ENCODE measurements around the gene OCEL1.

Gene OCEL1

DNA sequence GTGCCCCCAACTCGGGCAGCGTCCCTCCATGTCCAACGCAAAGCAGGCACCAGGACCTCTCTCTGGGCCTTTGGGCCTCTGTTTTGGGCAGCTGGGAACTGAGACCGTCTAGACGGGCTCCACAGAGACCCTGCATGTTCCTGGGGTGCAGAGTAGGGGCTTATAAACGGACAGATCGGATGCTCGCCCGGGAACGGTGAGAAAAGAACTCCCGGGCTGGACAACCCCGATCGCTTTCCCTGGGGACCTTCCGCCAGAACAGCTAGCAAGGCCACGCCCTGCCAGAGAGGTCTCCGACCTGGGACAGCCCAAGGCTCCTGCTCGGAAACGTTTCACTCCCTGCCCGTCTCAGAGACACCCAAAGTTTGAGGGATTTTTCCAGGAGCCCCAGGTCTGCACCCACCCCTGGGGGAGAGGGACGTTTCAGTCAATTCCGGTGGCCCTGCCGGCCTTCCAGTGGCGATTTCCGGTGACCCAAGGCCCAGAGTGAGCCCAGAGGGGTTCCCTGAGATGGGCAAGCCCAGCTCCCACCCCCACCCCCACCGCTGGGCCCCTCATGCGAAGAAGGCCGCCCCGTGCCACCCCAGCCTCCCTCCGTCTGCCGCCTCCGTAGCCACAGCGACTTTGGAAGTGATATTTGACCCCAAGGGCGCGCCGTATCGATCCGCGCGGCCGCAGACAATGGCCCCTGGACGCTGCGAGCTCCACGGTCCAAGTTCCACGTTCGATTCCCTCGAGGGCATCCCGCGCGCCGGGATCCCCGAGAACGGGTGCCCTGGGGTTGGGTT is 18.0 kb downstream of the OCEL1 start:
- in situ Hi-C loops (cut with MboI; ENCODE audit: low pct_unique_long_range_greater_than_20kb, low sequenced_read_pairs, unreplicated experiment) = no loop called here
- TF ChIP-seq, protein P1, sequence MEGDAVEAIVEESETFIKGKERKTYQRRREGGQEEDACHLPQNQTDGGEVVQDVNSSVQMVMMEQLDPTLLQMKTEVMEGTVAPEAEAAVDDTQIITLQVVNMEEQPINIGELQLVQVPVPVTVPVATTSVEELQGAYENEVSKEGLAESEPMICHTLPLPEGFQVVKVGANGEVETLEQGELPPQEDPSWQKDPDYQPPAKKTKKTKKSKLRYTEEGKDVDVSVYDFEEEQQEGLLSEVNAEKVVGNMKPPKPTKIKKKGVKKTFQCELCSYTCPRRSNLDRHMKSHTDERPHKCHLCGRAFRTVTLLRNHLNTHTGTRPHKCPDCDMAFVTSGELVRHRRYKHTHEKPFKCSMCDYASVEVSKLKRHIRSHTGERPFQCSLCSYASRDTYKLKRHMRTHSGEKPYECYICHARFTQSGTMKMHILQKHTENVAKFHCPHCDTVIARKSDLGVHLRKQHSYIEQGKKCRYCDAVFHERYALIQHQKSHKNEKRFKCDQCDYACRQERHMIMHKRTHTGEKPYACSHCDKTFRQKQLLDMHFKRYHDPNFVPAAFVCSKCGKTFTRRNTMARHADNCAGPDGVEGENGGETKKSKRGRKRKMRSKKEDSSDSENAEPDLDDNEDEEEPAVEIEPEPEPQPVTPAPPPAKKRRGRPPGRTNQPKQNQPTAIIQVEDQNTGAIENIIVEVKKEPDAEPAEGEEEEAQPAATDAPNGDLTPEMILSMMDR (IDR thresholded peaks at IDR 0.05; ENCODE audit: extremely low read depth, insufficient read depth, missing control alignments) = no peak
- no peak for DNase-seq (ENCODE audit: low spot score)

DNA sequence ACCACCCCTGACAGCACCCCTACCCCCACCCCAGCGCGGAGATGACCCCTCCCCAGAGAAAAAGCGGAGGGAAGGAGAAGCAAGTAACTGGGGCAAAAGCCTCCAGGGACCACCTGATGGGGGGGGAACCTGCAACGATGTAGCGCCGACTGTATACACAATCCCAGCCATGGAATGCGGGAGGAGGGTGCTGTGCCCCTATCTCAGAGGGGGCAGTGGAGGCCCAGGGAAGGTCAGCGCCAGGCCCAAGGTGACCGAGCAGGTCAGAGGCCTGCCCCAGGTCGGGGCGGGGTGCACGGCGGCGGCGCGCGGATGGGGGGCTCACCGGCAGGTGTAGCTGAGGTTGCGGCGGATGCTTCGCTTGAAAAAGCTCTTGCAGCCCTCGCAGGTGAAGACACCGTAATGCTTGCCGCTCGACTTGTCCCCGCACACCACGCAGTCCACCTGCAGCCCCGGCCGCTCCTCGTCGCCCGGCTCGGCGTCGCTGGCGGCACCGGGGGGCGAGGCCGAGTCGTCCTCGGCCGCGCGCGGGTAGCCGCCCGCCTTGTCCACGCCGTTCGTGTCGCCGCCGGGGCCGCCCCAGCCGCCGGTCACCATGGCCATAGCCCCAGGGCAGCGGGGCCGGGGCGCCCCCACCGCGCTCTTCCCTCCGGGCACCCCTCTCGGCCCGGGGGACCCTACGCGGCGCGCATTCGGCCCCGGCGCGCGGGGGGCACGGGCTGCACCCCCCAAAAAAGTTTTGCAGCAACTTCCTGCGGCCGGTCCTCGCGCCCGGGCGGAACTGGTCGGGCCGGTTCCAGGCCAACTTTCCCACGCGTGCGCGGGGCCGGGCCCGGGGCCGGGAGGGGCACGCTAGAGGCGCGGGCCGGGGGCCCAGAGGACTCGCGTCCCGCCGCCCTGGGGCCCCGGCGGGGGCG is 18.9 kb downstream of the OCEL1 start:
- DNase-seq (ENCODE audit: low spot score) = peak; percentile 63
- TF ChIP-seq, protein P1 (IDR thresholded peaks at IDR 0.05; ENCODE audit: extremely low read depth, insufficient read depth, missing control alignments) = no peak
- in situ Hi-C loops (cut with MboI; ENCODE audit: low pct_unique_long_range_greater_than_20kb, low sequenced_read_pairs, unreplicated experiment) = no loop called here

DNA sequence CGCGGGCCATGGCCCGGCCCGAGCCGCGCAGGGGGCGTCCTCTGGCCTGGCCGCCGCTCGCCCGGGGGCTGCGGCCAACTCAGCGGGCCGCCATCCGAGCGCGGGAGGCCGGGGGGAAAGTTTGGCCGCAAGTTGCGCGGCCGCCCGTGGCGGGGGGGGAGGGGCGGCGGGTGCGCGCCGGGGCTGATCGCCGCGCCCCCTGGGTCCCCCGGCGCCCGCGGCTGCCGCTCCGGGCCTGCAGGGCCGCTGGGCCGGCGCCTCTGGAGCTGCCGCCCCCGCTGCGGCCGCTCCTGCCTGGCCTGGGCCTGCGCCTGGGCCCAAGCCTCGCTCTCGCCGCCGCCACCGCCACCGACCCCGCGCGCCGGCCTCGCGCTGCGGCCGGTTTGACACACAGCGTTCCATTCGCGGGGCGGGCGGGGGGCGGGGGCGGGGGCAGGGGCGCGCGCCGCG is 19.5 kb downstream of the OCEL1 start, which contains the start of gene NR2F6:
TSS of gene NR2F6 (minus strand) at position 385 of the 450 bp plus-strand sequence. CDS start 699 bp downstream, outside the sequence.
- TF ChIP-seq, protein P1 (IDR thresholded peaks at IDR 0.05; ENCODE audit: extremely low read depth, insufficient read depth, missing control alignments) = no peak
- DNase-seq (ENCODE audit: low spot score) = no peak
- in situ Hi-C loops (cut with MboI; ENCODE audit: low pct_unique_long_range_greater_than_20kb, low sequenced_read_pairs, unreplicated experiment) = no loop called here

DNA sequence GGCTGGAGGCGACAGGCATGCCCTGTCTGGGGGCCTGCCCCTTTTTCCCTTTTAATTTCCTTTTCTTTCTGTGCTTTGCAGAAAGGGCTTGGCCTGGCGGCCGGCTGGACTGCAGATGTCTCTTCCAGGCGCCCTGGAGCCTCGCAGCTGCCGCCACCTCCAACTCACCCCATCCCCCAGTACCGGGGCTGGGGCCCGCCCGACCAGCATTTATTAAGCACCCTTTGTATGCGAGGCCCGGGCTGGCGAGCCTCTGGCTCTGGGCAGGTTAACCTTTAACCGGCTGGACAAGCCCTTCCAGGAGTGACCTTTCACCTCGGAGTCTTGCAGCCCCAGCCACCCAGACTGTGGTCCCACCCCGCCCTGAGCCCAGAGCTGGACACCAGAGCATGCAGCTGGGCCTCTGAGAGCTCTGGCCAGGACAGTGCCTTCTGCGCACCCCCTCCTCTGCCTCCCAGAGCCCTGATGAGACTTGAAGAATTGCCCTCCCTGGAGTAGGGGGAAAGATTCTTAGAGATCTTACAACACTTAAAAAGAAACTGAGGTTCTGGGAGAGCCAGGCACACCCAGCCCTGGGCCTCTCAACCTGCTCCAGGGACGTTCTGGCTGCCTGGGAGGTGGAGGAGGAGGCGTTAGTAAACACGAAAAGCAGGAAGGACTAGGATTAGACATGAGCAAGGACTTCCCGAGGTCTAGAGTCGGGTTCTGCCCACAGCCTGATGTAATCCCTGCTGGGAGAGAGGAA is 20.8 kb downstream of the OCEL1 start:
- in situ Hi-C loops (cut with MboI; ENCODE audit: low pct_unique_long_range_greater_than_20kb, low sequenced_read_pairs, unreplicated experiment) = no loop called here
- no peak for DNase-seq (ENCODE audit: low spot score)
- TF ChIP-seq, protein P1 (IDR thresholded peaks at IDR 0.05; ENCODE audit: extremely low read depth, insufficient read depth, missing control alignments) = no peak

DNA sequence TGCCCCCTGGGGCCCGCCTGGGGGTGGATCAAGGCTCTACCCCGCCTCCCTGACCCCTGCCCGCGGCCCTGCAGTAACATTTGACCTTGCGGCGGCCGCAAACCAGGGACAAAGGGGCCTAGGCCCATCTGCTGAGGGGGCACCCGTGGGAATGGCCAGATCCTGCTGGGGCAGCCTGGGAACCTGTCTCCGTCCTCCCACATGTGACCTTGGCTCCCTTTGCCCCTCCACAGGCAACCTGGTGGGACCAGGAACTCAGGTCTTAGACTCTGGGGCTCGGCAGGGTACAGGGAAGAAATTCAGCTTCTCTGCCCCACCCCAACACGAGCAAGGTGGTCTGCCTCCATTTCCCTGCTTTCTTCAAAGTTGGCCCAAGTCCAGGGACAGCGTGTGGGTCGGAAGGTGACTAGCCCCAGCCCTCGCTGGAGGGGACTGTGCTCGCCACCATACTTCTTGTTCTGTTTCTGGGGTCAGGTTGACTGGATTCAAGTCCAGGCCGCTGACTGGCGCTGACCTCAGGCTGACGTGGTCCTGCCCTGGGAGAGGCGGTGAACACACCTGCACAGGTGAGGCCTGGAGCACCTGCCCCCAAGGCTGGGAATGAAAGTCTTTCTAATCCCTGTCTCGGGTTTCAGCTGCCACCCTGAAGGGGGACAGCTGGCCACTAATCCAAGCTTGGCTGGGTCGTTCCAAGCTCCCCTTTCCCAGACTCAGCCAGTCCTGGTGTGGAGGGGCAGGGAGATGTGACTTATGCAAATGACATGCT is 22.2 kb downstream of the OCEL1 start:
- TF ChIP-seq, protein P1 (IDR thresholded peaks at IDR 0.05; ENCODE audit: extremely low read depth, insufficient read depth, missing control alignments) = no peak
- in situ Hi-C loops (cut with MboI; ENCODE audit: low pct_unique_long_range_greater_than_20kb, low sequenced_read_pairs, unreplicated experiment) = no loop called here
- DNase-seq (ENCODE audit: low spot score) = no peak

All from GM13977 (cell line).